Epithelial cell of esophagus (primary cell): ENCODE results near the gene RPL13.

Experiments
- DNase-seq: peaks from one replicate; pipeline ENCODE4 v3.0.0; 2010; ENCODE audit warnings: low read depth
- H3K4me3 ChIP-seq: 2 replicates; pipeline ENCODE4 v1.5.1; 2011; ENCODE audit warnings: mild to moderate bottlenecking, low read length, control low read depth
- CTCF ChIP-seq: IDR thresholded peaks from 2 replicates; pipeline ENCODE4 v1.5.1; 2011; ENCODE audit warnings: low read depth, mild to moderate bottlenecking, low read length, control low read depth, inconsistent platforms; ENCODE audit not compliant: insufficient read depth; ENCODE audit errors: missing control alignments

The RPL13 gene

GRCh38 chr16:89572485-89573205 is 12.2 kb downstream of the RPL13 start:
- no peak for TF ChIP-seq CTCF
- no peak for DNase-seq
- H3K4me3 ChIP-seq, result no peak overlapping the region

DNA sequence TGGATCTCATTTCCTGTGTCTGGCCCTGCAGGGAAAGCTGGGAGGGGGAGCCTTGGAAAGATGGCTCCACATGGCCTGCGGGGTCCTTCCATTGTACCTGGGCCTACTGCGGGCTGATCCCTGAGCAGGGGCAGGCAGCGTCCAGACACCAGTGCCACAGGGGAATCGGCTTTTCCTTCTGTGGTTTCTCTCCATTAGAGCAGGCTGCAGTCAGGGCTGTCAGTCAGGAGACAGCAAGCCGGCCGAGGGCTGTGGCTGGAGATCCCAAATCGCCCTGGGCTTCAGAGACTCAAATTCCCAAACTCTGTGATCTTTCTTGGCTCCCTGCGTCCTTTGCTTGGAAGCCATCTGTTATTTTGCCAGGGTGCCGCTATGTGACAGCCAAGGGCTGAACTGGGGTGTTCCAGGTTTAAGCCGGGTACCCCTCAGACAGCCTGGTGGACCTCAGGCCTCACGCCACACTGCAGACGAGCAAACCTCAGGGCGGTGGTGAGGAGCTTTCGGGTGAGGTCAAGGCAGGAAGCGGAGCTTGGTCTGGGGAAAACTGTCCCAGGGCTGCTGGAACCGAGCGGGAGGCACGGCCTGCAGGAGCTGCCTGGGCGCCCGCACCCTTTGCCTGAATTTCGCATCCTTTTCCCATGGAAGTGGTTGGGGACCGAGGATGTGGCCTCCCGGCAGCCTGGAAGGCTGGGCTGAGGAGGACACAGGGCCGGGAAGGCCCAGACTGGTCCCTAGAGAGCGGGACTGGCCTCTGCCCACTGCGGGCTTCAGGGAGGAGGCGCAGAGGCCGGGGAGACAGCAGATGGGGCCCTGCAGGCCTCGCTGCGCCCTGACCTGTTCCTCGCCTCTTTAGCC is 13.6 kb downstream of the RPL13 start:
- DNase-seq, result no peak
- H3K4me3 ChIP-seq, result no peak overlapping the region
- TF ChIP-seq CTCF, result no peak

DNA sequence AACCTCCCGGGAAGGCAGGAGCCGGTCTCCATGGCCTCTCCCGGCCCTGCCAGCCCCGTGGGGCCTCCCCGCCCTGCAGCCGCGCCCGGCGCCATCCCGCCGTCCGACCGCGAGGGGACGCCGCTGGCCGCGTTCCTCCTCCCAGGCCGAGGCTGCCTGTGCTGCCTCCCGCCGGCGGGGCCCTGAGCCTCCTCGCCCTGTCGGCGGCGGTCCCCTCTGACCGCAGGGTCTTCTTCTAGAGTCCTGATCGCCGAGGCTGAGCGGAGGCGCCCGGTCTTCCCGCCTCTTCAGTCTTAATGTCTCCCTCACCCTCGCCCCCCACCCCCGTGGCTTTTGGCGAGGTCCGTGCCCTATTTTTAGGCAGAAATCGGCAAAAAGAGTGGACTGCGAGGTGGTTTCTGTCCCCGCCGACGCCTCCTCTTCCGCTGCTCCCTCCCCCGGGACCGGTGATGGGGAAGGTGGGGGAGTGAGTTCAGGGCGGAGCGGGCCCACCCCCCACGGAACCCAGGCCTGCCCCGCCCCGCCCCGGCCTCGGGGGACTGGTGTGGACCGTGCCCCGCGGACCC is 14.3 kb downstream of the RPL13 start:
- DNase-seq, result peak; percentile 71
- peak overlapping the region; percentile 19 for H3K4me3 ChIP-seq
- peak; percentile 30 for TF ChIP-seq CTCF

DNA sequence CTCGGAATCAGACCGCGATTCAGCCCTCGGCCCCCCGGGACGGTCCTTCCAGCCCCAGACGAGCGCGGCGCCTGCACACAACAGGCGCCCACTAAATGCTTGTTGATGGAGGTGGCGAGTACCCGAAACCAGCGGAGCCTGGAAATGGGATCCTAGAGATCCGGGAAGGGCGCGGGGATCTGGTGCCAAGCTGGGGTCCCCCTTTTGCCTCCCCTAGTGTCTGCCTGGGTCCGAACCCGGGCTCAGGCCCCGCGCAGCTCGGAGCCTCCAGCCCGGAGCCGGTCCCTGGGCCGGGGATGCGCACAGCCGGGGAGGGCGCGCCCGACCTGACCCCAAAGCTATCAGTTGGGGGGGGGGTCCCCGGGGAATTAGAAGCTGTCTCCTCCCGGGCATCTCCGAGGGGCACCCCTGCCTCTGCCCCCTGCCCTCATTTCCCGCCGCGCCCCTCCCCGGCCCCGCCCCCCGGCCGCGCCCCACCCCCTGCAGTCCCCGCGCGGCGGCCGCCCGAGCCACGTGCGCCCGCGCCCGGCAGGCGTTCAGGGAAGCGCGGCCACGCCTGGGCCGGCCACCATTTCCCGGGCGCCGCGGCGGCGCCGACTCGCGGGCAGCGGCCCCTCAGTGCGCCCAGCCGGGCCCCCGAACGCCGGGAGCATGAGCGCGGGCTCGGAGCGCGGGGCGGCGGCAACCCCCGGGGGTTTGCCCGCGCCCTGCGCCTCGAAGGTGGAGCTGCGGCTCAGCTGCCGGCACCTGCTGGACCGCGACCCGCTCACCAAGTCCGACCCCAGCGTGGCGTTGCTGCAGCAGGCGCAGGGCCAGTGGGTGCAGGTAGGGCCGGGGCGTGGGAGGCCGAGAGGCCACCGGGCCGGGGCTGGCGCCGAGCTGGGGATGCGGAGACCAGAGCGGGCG is 15.0 kb downstream of the RPL13 start, which contains the start of gene CPNE7:
Gene CPNE7, plus strand, starts transcription at position 512 of the 906 bp plus-strand sequence. Its CDS starts 140 bp downstream, at position 652.
- no peak for TF ChIP-seq CTCF
- DNase-seq, result no peak
- peak within 1 kb of the TSS; percentile 22 for H3K4me3 ChIP-seq

GRCh38 chr16:89576153-89577054 is 15.9 kb downstream of the RPL13 start:
- peak overlapping the region; percentile 11 for H3K4me3 ChIP-seq
- no peak for TF ChIP-seq CTCF
- no peak for DNase-seq
